Inflammatory macrophage treated with lipopolysaccharide for 4 hours (primary cell): Measurements from ENCODE around the gene LIN28B.
"Not testable (repeated sequence)": the region's sequence is repeated elsewhere in the genome, so short reads cannot be mapped to it uniquely, and the experiment has no call there.

Source experiments
- DNase-seq: peaks from one replicate; pipeline ENCODE4 v3.0.0-alpha.2; 2020

Gene LIN28B

DNA sequence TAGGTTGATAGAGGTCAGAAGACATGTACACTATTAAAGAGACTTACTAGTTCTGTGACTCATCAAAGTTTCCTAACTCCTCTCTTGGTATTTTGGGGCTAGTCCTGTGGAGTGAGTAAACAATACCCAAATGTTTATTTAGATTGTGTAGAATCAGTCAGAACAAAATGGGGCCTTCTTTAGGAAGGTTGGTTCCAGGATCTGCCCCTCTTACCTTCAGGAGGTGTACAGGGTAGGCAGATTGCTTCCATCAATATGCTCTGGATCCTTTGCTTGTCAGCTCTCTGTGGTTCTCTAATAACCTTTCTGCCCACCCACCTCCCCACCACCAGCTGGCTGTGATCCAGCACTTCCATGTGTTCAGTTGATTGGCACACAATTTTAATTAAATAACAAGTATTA lies 115.9 kb downstream of the LIN28B start:
- DNase-seq = no peak

DNA sequence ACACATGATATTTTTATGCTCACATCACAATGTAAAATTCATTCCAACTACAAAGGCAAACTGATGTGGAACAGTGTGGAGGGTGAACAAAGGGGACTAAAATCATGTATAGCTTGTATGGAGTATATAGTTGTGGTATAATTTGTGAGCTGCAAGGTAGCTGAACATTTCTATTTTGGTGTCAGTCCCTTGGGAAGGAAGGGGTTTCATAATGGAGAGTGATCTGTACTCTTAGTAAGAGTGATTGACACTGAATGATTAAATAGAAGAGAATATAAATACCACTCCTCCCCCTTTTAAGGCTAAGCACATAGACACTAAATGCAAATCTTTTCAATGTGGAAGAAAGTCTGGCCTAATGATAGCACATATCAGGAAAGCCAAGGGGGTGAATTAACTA lies 118.3 kb downstream of the LIN28B start:
- DNase-seq = no peak

DNA sequence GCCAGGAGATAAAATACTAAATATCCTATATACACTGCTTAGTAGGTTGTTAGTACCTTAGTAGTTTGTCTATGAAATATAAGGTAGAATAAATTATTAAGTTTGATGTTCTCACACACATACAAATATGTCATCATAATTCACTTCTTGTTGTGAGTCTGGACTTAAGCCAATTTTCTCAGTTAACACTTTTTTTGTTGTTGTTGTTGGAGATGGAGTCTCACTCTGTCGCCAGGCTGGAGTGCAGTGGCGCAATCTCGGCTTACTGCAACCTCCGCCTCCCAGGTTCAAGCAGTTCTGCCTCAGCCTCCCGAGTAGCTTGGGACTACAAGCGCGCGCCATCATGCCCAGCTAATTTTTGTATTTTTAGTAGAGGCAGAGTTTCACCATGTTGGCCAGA lies 119.5 kb downstream of the LIN28B start:
- not testable (repeated sequence) for DNase-seq

DNA sequence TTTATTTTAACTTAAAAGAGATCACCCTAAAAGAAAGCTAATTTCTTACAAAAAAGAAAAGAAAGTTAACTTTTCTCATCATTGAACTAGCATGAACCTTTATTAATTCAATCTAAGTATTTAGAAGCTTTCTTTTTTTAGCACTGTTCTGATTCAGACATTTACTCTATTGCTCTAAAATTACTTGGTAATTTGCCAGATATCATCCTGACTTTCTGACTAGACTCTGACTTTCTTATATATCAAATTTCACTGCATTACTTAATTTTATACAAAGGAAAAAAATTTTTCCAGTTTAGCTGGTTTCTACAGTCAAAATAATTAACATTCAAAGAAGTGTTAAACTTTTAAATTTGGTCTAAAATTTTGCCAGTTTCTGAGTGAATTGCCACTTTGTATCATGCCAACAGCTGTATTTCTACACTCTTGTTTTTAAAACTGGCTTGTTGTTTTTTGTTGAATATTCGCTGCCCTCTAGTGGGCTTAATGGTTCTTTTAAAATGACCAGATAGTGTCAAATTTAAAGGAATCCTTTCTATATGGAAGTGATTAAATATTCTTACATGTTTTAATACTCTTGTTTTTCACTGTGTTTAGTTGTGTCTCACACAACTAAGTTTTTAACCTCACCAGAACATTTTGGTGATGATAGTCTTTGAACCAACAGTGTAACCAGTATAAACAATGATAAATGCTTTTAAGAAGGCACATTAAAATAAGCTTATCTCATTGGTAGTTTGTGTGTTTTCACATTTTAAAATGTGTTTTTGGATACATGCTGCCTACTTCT lies 120.9 kb downstream of the LIN28B start:
- DNase-seq = peak; percentile 36

DNA sequence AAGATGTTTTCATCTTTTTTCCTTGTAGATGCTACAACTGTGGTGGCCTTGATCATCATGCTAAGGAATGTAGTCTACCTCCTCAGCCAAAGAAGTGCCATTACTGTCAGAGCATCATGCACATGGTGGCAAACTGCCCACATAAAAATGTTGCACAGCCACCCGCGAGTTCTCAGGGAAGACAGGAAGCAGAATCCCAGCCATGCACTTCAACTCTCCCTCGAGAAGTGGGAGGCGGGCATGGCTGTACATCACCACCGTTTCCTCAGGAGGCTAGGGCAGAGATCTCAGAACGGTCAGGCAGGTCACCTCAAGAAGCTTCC lies 121.4 kb downstream of the LIN28B start:
- DNase-seq = no peak

DNA sequence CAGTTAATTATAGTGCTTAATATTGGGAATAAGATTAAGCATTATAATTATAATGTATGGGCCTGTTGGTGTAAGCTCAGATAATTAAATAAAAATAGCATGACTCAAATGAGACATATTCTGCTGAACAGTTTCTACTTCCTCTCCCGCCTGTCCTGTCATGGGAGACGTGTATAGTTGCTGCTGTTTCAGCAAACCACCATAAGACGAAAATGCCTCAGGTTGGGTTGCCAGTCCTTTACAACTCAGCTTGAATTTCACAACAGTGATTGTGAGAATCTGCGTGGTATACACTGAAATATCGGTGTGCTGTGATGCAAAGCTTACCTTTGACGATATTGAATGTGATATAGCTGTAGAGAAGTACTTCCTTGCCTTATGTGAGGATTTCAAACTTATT lies 123.4 kb downstream of the LIN28B start:
- no peak for DNase-seq

DNA sequence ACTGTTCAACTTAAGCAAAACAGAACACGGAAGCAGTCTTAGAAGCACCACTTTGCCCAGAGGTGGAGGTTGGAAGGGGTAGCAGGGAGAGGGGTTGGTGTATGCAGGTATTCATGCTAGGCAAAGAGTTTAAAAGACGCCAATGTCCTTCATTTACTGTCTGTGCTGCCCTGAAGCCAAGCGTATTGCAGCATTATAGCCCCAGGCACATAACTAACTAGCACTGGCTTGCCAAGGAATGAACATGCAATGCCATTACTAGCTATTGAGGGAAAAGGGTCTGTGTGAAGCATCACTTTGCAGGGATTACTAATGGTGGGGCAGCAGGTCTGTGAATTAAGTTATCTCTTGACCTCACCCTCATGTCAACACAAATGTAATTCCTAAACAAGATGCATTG lies 124.8 kb downstream of the LIN28B start:
- not testable (repeated sequence) for DNase-seq

DNA sequence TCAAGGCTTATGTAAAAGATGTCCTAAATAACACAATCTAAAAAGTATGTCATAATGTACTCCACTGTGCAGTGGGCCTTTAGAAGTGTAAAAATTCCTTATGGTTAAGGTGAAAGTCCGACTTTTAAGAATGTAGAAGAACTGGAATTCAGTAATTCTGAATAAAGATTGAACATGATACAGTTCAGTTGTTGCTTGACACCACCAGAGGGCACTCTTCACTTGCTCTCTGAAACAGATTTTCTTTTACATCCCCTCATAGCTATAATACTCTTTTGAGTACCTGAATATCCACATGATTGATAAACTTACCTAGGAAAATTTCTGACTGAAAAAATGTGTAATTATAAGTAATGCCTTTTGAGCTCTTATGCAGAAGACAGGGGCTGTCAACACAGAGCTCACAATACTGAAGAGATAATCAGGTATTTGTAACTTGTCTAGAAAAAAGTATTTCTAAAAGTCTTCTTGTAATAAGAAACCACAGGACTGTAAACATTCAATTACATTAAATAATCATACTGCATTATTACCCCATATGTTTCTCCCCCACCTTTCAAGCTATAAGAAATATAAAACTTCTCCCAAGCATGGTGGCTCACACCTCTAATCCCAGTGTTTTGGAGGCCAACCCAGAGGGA lies 130.8 kb downstream of the LIN28B start:
- DNase-seq = peak; percentile 41

DNA sequence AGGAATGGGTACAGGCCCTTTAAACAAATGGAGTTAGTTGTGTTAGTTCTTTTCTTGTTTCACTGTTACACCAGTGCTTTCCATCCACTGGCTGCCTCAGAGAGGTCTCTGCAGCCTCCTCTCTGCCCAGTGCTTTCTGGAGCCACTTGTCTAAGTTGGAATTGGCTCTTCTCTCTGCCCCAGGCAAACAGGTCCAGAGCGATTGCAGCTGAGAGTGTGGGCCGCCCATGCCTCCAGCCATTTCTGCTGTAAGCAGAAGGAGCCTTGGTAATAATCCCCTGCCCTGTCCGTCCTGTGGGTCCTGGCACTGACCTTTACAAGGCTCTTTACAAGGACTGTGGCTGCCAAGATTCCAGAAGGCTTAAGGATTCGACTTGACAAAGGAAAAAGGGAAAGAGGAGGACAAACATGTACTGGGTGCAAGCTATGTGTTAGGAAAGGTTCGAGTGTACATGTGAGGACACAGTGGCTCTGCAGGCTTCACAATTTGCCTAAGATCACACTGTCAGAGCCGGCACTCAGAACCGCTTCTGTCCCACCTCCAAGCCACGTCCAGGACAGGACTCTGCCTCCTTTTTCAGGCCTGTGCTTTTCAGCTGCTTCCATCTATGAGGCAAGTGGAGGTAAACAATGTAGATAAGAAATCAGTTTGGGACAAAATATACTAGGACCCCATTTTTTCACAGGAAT lies 134.4 kb downstream of the LIN28B start:
- DNase-seq = no peak

DNA sequence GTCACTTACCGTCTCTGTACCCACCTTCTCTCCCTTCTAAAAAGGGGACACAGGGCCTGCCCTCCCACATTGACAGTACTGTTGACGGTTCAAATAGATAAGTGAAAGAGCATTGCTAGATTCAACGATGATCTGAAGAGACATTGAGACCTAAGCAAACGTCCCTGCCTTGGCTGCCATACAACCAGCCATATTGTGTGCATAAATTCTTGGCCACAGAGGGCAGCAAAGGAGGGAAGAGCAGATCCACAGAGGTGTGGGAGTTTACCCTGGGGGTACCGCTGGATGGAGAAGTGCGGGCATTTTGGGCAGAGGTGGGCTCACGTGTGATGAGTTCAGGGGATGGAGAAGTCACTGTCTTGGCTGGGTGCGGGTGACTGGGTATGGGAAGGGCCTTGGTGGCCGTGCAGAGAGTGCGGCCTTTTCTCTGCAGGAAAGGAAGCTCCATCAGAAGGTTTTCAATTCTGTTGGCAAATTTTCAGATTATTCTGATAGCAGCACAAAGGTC lies 137.3 kb downstream of the LIN28B start:
- DNase-seq = no peak

DNA sequence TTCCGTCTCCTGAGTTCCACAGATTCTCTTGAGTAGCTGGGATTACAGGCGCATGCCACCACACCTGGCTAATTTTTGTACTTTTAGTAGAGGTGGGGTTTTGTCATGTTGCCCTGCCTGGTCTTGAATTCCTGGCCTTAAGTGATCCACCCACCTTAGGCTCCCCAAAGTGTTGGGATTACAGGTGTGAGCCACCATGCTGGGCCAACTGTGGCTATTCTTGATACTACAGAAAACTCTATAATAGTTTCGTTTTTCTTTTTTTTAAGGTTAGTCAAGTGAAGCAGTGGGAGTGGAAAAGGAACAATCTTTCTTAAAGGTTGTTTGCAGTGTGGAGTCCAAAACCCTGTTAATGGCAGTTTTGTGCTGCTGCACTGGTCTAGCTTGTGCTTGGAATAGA lies 138.2 kb downstream of the LIN28B start:
- DNase-seq = no peak

DNA sequence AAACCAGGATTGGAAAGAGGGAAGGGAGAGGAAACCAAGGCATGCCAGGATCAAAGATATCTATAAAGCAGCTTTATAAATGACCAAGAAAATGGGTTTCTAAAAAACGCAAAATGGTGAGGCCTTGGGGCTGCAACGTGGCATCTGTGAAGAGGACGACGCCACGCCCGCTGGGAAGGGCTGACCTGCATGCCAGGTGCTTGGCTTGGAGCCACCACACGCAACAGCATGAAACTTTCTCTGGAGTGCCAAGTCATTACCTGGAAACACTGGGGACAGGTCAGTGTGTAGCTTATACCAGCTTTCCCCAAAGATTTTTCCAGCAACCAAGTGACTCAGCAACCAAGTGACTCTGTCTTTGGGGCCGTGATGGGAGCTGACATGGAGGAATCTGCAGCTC lies 140.4 kb downstream of the LIN28B start:
- DNase-seq = no peak

DNA sequence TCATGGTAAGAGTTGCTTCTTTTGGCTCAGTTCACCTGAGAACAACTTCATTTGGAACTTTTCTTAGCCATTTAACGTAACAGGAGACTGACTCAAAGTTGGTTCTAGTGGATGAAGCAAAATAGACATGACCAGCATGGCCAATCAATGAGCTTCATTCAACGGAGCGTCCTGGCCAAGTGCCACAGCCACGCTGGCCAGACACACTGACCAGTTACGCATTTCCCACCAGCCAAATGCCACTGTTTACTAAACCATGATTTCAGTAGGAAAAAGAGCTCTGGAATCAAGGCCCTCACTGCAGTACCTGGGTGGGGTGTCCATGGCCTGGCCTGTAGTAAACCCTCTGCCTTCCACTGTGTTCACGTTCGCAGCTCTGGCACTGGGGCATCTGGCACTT lies 142.5 kb downstream of the LIN28B start:
- DNase-seq = no peak

DNA sequence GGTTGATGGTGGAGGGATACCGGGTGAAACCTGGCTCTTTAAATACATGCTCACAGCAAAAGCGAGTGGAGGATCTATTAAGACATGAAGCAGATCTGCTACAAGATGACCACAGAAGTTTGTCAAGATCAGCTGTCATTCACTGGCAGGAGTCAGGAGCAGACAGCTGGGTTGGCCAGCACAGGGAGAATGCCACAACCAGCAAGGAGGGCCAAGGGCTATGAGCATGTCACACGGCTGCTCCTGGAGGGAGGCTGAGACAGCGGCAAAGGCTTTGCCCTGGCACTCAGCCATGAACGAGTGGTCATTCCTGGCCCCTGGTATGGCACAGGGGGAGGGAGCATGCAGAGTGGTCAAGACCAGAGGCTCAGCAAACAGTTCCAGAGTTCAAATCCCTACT lies 145.3 kb downstream of the LIN28B start:
- DNase-seq = no peak

DNA sequence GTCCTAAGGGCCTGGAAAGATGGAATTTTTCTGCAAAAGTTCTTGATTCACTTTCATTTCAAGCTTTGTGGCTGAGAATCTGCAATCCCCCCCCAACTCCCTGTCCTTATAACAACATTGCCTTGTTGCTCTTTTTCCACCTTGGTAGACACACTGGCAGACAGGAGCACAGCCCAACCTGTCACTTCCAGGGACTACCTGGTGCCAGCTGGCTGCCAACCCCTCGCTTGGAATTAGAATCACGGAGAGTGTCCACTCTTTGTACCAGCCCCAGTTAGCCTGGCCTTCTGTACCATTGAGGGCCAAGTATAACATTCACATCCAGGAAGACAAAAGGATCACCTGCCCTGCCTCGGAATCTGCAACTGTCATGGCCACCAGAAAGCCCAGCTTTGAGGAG lies 148.2 kb downstream of the LIN28B start:
- no peak for DNase-seq

DNA sequence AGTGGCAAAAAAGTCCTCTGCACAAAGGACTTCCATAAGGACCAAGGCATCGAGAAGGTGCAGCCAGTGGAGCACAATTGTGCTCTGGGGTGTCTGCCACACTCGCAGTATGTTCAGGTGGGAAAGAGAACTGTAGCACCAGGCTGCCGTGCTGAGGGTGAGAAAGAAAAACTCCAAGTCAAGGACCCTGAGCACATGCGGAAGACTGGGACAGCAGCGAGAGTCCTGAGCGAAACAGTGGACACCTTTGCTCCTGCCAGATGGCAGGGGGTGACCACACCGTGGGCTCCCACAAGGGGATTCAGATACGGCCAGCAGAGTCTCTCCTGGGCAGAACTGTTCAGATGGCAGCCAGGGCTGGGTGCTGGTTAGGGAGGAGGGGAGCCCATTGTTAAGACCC lies 149.4 kb downstream of the LIN28B start:
- no peak for DNase-seq

DNA sequence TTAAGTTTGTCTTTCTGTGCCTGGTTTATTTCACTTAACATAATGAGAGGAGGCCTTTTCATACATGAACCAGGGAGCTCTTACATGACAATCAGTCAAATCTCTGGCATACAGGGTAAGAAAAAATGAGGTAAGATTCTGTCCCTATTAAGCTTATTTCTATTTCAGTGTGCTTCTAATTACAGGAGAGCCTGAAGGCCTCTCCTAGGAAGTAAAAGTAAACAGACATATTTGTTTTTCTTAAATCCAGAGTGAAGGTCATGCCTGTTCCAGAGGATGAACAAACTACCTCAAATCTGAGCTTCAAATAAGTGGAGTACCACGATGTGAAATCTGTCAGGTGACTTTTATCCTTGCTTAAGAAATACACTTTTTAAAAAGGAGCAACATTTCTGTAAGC lies 150.3 kb downstream of the LIN28B start:
- no peak for DNase-seq

DNA sequence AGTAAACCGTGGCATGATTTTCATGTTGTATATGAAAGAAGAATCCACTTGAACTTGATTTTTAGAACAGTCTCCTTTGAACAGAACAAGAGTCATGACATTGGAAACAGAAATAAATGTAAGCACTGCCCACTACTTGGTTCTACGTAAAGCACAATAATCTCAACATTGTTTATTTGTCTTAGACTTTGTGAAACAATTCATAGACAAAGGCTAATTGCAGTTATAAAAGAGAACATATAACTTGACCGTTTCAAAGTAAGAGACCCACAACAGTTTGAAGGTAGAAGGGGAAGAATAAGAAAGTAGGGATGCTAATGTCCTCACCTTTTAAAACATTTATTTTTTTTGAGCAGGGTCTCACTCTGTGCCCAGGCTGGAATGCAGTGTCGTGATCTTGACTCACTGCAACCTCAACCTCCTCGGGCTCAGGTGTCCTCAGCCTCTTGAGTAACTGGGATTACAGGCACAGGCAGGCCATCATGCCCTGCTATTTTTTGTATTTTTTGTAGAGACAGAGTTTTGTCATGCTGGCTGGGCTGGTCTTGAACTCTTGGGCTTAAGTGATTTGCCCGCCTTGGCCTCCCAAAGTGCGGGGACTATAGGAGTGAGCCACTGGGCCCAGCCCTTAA lies 151.8 kb downstream of the LIN28B start:
- DNase-seq = no peak

DNA sequence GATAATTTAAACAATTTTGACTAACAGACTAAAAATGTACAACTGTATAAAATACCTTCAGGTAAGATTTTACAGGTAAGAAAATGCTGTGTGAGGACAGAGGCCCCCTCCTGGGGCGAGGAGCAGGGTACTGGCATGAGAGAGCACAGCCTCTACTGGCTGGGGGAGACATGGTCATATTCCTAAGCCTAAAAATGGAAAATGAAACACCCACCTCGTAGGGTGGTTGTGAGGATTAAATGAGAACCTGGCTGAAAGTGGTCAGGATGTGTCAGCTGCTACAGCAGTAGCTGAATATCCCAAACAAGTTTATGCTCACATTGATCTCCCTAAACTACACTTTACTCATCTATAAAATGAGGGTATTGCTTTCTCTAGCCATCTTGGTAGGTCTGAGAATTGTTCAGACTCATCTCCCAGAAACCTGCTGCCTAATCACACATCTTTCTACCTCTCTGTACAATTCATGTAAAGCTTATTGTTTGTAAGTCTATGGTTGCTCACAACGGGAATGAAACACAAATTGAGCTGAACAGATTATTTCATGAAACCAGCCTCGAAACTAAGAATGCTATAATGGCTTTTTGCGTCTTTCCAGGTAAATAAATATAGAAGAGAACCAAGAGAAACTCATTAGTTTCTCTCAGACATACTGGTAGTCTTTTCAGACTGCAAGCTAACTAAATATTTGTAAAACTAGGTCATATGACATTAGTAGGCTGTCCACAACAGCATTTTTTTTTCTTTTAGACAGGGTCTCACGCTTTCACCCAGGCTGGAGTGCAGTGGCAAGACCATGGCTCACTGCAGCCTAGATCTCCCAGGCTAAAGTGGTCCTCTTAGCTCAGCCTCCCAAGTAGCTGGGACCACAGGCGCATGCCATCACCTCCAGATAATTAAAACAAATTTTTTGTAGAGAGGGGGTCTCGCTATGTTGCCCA lies 153.3 kb downstream of the LIN28B start:
- DNase-seq = no peak

DNA sequence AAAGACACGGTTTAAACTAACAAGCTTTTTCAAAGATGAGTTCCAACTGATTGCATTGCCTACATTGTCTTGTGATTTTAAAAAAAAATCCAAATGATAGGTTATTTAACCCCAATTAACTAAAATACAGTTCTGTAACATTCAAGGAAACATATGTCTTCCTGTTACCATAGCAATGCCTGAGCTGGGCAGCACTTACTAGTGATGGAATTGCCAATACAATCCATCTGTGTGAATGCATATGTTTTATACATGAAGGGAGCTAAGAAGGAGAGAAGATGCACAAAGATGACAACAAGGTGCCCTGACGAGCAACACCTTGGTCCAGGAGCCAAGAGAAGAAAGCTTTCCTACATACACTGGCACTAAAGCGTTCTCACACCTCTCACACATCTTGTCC lies 154.2 kb downstream of the LIN28B start:
- no peak for DNase-seq

DNA sequence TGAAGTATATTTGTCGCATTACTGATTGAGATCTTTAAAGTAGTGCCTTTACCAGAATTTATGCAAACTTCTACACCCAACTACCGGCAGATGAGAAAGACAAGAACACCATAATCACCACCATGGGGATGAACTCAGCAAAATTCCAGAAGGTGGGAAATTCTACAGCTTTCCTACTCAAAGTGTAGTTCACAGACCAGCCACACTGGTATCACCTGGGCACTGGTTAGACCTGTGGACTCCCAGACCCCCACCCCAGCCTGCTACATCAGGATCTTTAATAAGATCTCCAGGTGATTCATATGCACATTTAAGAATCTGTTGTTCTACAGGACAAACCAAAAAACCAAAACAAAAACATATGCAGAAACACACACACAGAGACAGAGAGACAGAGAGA lies 155.0 kb downstream of the LIN28B start:
- DNase-seq = no peak

DNA sequence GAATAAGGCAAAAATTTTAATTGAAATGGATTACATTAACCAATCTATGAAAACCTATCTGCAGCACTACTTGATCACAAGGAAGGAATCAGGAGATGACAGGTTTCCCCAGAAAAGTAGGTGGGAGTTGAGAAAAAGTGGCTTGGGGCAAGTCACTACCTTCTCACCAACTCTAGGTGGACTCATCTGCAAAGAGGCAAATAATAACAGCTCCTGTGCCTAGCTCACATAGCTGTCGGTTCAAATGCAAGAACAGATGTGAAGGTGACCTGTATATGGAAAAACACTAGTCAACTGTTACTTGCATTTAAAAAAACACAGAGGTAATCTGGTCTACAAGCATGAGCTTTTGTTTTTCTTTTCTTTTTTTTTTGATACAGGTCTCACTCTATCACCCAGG lies 155.7 kb downstream of the LIN28B start:
- no peak for DNase-seq

DNA sequence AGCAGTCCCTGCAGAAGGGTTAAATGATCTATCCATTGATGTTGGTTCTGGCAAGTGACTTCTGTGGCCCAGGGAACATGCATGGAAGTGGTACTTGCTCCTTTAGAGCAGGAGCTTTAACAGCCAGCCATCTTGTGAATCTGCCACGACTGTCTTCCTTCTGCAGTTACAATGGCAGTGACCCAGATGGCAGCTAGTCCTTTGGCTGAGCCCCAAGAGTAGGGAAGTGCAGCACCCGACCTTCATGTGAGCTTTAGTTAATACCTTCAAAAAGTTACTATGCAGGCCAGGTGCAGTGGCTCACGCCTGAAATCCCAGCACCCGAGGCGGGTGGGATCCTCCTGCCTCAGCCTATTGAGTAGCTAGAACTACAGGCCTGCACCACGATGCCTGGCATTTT lies 156.5 kb downstream of the LIN28B start:
- DNase-seq = no peak
